Colonic mucosa (tissue), 4 donors: ENCODE data around the gene CDH2. TPM values are rescaled to one million over a fixed set of nuclear protein-coding genes. Genes with fewer than 3 reads are reported as not detected.

Experiments
- DNase-seq: peaks from one replicate; pipeline ENCODE4 v3.0.0-alpha.2; 2020
- H3K27ac ChIP-seq: fragments of 200-600 bp; one replicate; pipeline ENCODE4 v1.8.0; 2021
- H3K27me3 ChIP-seq: fragments of 200-600 bp; one replicate; pipeline ENCODE4 v1.8.0; 2021
- H3K36me3 ChIP-seq: fragments of 200-600 bp; one replicate; pipeline ENCODE4 v1.8.0; 2021
- H3K4me1 ChIP-seq: fragments of 200-600 bp; one replicate; pipeline ENCODE4 v1.8.0; 2021; ENCODE audit warnings: mild to moderate bottlenecking
- H3K4me3 ChIP-seq: fragments of 200-600 bp; one replicate; pipeline ENCODE4 v1.8.0; 2021
- H3K9ac ChIP-seq, 2 donors: one replicate each; pipeline ENCODE4 v1.7.0; 2013; ENCODE audit warnings: control low read depth in 2 of 2, low read depth in 2 of 2, low read length in 2 of 2
- H3K9me3 ChIP-seq: fragments of 200-600 bp; one replicate; pipeline ENCODE4 v1.8.0; 2021
- CTCF ChIP-seq: fragments of 200-600 bp; IDR thresholded peaks from one replicate; pipeline ENCODE4 v1.8.0; 2022; ENCODE audit warnings: antibody characterized with exemption, mild to moderate bottlenecking
- intact Hi-C: fragments of 100-400 bp; cut with DNase I; formaldehyde crosslinking; loops from one replicate; pipeline ENCODE4 v1.14.1; 2022
- total RNA-seq, 2 donors: library from RNA; stranded (reverse); fragmentation: NEBNext Ultra II Directional in 1 of 2; extraction: Animal tissue kit (Norgen Biotek cat#: 25700) in 1 of 2; gene quantifications; one replicate each; pipeline ENCODE4 v1.2.1, GENCODE V29; 2021
- donor health status: healthy.
- donor health status: DM: no; HTN: no; CAD: no.
- donor health status: DM: no; HTN: no; CAD: no.

Gene CDH2
- total RNA-seq, 2 donors from 2014 or later: 0.84 to 1.4 TPM

GRCh38 chr18:28150925-28151324 lies 26.0 kb downstream of the CDH2 start:
- H3K4me1 ChIP-seq: no peaks in the 10 kb centered on the region
- H3K4me3 ChIP-seq: no peak overlapping the region
- H3K27me3 ChIP-seq: no peaks in the 10 kb centered on the region
- no peak for DNase-seq
- TF ChIP-seq CTCF: no peak
- intact Hi-C loops: no loop called here
- H3K9me3 ChIP-seq: no peaks in the 10 kb centered on the region
- no peaks in the 10 kb centered on the region for H3K36me3 ChIP-seq
- no peak overlapping the region for H3K27ac ChIP-seq
- H3K9ac ChIP-seq: no peak overlapping the region

GRCh38 chr18:28149810-28150420 lies 27.0 kb downstream of the CDH2 start:
- no peak for DNase-seq
- Histone ChIP-seq H3K9me3 (no peaks in the 10 kb centered on the region), H3K27ac (no peak overlapping the region), H3K27me3 (no peaks in the 10 kb centered on the region), H3K36me3 (no peaks in the 10 kb centered on the region), H3K4me1 (no peaks in the 10 kb centered on the region), H3K9ac (no peak overlapping the region), H3K4me3 (no peak overlapping the region)
- intact Hi-C loops: no loop called here
- no peak for TF ChIP-seq CTCF

GRCh38 chr18:28147674-28148171 lies 29.2 kb downstream of the CDH2 start:
- Histone ChIP-seq H3K4me1 (no peaks in the 10 kb centered on the region), H3K4me3 (no peak overlapping the region), H3K9me3 (no peaks in the 10 kb centered on the region), H3K27ac (no peak overlapping the region), H3K27me3 (no peaks in the 10 kb centered on the region), H3K36me3 (no peaks in the 10 kb centered on the region), H3K9ac (no peak overlapping the region)
- intact Hi-C loops: no loop called here
- no peak for TF ChIP-seq CTCF
- DNase-seq: no peak

- Histone ChIP-seq H3K9ac (no peak overlapping the region), H3K27me3 (no peaks in the 10 kb centered on the region), H3K9me3 (no peaks in the 10 kb centered on the region), H3K36me3 (no peaks in the 10 kb centered on the region), H3K27ac (no peak overlapping the region), H3K4me3 (no peak overlapping the region), H3K4me1 (no peaks in the 10 kb centered on the region)
- intact Hi-C loops: no loop called here
- TF ChIP-seq CTCF: no peak
- no peak for DNase-seq
These were observed 33.2 kb downstream of the CDH2 start for GRCh38 chr18:28143725-28144124.

- H3K4me1 ChIP-seq: no peaks in the 10 kb centered on the region
- no peak overlapping the region for H3K27ac ChIP-seq
- H3K4me3 ChIP-seq: no peak overlapping the region
- intact Hi-C loops: no loop called here
- no peaks in the 10 kb centered on the region for H3K36me3 ChIP-seq
- H3K9ac ChIP-seq: no peak overlapping the region
- H3K9me3 ChIP-seq: no peaks in the 10 kb centered on the region
- TF ChIP-seq CTCF: no peak
- H3K27me3 ChIP-seq: no peaks in the 10 kb centered on the region
- no peak for DNase-seq
These were observed 38.1 kb downstream of the CDH2 start for GRCh38 chr18:28138816-28139215.
